ENCODE measurements around the gene FAM222B.
"Not testable (repeated sequence)": the region's sequence is repeated elsewhere in the genome, so short reads cannot be mapped to it uniquely, and the experiment has no call there.

Gene FAM222B, protein sequence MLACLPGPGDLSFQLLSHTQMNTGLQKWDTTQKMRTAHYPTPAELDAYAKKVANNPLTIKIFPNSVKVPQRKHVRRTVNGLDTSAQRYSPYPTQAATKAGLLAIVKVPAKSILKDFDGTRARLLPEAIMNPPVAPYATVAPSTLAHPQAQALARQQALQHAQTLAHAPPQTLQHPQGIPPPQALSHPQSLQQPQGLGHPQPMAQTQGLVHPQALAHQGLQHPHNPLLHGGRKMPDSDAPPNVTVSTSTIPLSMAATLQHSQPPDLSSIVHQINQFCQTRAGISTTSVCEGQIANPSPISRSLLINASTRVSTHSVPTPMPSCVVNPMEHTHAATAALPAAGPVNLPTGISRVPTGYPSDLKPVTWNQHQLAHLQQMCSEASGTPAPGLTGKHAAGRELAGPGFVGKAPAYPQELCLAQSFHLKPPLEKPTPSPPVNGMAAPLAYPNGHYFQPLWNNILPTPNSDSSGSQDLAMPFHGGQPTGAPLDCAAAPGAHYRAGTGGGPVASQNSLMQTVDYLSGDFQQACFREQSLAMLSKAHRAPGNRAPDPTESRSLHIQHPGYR

DNA sequence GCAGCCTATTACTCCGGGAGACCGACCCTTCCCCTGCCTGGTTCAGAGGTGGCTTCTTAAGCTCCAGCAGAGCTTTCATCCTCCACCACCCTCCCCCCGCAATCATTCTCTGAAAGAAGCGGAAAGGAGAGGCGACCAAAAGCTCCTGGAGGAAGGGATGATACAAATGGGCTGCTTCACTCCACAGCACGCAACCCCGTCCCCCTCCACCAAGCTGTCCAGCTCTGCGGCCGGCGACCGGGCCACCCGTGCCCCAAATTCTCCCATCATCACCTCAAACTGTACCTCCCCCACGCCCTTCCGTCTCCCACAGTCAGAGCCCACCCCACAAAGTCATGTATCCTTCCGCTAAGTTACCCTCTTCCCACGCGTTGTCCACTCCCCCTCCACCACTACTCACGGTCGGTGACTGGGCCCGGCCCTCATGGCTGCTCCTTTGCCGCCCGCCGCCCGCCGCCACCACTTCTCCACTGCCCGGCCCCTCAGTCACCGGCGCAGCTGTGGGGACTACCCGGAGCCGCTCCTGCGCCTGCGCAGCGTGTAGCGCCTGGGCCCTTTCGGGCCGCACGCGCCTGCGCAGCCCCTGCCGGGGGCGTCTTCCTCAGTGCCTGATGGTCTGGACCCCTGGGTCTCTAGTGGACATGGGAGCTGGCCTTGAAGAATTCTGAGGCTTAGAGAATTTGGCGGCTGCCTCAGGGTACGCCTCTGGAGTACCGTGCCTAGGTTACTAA is at the start of gene FAM222B:
TSS of gene FAM222B (minus strand) at position 509 of the 731 bp plus-strand sequence. CDS start 76,123 bp downstream, outside the sequence.
- FAIRE-seq (peak; percentile 63), DNase-seq (ENCODE audit: insufficient read length, low spot score) (peak; percentile 98)

DNA sequence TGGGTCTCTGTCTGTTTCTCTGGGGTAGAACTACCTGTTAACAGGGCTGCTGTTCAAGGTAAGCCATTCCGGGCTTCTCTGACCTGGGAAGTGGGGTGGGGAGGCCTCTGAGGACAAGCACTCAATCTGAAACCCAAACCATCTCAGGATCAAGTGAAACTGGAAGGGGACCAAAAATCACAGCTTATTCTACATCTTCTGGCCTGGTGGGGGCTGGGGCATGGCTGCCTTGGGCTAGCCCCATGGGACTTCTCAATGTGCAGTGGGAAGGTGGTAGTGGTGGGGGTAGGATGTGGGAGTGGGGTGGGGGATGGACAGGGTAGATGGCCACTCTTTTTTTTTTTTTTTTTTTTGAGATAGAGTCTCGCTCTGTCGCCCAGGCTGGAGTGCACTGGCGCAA is 49.4 kb upstream of the FAM222B start:
- DNase-seq (ENCODE audit: insufficient read length, low spot score) = peak; percentile 56
- peak; percentile 76 for FAIRE-seq

DNA sequence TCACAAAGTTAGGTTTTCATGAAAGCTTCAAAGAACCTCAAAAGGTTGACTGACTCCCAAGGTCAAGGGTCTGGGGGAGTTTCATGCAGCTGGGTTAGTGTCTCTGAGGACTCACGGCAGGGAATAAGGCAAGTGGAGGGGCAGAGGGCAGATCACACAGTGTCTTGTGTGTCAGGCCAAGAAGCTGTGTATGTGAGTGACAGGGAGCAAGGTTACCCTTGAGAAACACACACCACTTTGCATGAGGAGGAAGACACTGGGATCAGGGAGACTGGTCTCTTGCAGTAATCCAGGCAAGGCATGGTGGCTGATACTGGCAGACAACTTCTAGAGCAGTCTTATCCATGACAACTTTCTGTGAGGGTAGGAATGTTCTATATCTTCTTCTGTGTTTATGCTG is 48.6 kb upstream of the FAM222B start:
- peak; percentile 66 for FAIRE-seq
- DNase-seq (ENCODE audit: insufficient read length, low spot score) = no peak

DNA sequence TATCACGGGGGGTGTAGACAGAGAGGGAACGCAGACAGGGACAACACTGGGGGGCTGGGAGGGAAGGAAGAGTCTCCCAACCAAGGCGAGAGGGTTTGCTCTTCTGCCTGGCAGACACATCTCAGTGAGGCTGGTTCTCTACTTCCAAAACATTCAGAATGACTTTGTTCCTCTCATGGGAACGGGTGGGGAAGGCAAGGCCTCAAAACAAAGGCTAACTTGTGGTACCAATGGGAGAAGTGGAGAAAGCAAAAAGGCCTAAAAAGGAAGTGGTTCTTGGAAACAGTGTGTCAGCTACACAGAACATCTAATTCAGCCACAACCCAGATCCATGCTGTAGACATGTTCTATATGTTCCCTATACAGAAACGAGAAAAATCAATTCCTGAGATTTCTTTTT is 47.4 kb upstream of the FAM222B start:
- FAIRE-seq = no peak

DNA sequence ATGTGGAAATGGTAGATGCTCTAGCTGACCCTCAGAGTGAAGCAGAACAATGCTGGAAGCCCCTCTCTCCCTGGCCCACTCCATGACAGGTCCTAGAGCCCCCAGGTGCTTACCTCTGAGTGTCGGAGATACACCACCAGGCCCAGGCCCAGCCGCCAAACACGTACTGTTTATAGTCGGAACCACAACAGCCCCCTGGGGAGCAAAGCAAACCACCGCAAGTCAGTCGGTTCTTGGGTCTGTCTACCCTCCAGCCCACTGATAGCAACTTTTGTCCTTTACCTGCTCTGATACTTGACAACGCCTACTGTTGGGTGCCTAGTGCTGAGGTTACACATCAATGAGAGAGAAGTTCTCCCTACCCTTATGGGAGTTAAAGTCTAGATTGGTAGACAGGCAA is 46.2 kb upstream of the FAM222B start:
- DNase-seq (ENCODE audit: insufficient read length, low spot score) (no peak), FAIRE-seq (no peak)

More for the DNA sequence above, 47.4 kb upstream of the FAM222B start:
- DNase-seq (ENCODE audit: insufficient read length, low spot score) = no peak

DNA sequence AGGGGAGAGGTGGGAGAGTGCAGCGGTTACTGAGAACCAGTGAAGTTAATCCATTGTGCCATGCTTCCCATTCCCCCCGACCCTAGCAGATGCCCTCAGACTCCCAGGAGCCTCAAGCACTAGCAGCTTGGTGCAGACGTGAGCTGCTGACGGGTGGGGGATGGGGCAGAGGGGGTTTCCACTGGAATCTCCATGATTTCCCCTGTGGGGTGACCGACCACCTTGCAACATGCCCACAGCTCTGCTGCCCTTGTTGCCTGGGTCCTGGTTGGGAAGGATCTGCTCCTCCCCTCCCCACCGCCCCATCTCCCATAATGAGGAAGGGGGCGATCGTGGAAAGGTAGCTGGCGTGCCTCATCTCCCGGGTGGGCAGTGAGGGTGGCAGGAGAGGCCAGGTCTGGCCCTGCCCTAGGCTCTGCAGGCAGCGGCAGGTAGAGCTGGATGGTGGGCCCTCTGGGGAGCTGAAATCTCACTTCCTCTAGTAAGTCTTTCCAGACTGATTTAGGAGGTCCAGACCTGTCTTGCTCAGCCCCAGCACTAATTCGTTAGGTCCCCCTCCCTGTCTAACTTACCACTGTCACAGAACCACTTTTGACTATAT is 45.4 kb upstream of the FAM222B start:
- DNase-seq (ENCODE audit: insufficient read length, low spot score) (no peak), FAIRE-seq (peak; percentile 39)

DNA sequence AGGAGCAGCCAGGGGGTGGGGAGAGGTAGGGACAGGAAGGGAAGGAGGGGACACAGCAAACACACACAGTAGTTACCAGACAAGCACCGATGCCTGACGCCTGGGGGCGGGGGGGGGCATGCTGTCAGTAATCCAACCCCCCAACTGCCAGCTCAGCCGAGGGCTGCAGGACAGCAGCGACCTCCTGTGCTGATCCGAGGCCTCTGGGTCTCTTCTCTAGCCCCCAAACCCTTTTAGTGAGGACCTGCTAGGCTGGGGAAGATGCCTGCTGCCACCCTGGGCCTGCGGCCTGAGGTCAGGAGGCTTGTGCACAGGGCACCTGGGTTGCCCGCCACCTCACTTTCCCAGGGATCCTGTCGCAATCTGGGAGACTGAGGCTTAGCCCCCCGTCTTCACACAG is 43.4 kb upstream of the FAM222B start:
- DNase-seq (ENCODE audit: insufficient read length, low spot score) (no peak), FAIRE-seq (no peak)

DNA sequence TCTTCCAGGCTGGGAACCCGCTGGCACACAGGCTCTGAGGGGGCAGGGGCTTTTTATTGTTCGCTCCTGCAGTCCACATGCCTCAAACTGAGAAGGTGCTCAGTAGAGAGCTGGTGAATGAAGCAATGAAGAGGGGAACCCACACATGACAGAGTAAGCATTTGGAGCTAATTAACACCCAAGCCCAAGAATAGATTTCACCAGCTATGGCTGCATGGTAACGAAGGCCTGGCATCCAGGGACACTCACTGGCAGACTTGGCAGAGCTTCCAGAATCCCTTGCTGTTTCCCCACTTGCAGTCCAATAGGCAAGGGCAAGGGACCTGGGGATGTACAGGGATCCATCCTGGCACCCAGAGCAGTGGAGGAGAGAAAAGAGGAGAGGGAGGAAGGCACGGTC is 42.8 kb upstream of the FAM222B start:
- FAIRE-seq = no peak
- DNase-seq (ENCODE audit: insufficient read length, low spot score) = no peak

DNA sequence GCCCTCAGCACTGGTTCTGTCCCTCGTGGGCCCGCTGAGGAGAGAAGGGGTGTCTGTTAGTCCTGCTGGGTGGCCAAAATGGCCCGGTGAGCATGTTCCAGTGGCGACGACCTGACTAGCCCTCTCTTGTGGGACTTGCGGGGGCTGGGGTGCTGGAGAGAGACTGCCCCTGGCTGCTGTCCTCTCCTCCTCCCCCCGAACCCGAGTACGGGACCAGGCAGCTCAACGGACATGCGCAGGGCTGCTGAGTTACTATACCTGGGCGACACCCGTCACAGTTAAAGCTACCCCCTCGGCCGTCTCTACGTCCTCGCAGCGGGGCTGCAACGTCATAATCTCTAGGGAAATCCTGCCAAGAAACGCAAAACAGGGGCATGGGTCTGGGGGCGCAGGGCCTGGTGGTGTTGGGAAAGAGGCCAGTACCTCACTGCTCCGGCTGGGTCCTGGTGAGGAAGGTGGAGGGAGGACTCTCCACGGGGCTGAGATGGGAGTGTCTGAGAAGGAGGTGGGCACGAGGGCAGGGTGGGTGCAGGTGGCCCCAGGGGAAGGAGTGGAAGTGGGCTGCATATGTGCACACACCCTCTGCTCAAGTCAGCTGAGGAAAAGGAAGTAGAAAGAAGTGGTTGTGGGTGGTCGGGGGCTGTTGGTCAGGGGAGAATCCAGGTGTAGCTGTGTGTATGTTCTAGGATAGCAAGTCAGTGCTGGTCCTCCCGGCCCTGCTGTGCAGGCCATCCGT is 41.5 kb upstream of the FAM222B start:
- DNase-seq (ENCODE audit: insufficient read length, low spot score) (no peak), FAIRE-seq (no peak)

DNA sequence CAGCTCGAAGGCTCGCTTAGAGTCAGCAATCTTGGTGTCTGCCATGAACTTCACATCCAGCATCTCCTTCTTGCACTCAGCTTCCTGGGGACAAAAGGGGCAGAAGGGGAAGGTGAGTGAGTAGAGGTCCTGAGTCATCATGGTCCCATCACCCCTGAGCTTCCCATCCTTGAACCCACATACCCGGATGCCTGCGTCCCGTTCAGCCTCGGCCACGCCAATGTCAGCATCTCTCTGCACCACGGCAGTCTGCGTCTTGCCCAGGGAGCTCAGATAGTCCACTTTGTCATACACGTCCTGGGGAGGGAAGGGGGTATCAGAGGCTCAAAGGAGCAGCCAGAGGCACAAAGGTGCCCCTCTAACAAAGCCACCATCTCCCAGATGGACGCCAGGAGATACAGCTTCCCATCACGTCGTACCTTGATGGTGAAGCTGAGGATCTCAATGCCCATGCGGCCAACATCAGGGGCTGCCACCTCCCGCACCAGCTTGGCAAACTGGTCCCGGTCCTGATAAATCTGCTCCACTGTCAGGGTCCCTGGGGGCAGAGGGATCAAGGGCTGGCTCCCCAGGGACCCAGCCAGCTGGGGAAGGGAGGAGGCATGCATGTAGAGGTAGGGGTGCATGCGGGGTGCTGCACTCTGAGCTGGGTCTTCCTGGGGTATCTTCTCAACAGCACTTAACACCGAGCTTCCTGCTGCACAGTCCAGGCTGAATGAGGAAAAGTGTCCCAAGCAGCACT is 39.7 kb upstream of the FAM222B start:
- no peak for FAIRE-seq
- DNase-seq (ENCODE audit: insufficient read length, low spot score) = no peak

DNA sequence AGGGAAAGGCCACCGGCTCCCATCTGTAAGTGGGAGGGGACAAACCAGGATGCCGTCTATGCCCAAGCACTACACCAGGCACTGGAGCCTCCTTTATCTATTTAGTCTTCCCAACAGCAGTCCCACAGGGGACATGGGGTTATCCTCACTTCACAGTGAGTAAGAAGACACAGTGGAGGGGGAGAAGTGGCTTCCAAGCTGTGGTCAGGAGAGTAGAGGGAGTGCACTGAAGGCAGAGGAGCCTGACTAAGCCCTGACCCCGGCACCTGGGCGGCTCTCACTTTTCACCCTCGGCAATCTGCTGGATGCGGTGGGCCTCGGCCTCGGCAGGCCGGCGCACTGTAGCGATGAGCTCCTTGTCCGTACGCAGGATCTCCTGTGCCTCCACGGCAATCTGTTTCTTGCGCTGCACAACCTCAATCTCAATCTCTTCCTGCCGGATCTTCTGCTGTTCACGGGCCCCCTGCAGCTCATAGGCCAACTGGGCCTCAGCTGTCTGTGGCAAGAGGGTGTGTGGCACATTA is 39.0 kb upstream of the FAM222B start:
- FAIRE-seq = no peak
- no peak for DNase-seq (ENCODE audit: insufficient read length, low spot score)

DNA sequence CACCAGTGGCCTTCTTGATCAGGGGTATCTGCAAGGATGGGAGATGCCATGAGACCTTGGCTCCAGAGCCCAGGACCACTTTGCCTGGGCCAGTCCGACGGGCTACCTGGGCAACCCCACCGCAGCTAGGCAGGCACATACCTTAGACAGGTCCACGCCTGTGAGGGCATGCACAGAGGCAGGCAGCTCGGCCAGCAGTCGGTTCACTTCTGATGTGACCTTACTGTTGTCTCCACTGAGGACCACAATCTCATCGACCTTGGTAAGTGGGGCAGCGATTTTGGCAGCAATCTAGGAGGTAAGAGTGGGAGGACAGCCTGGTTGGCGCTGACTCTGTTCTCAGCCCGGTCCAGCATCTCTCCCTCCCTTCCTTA is 38.0 kb upstream of the FAM222B start:
- FAIRE-seq (no peak), DNase-seq (ENCODE audit: insufficient read length, low spot score) (no peak)

DNA sequence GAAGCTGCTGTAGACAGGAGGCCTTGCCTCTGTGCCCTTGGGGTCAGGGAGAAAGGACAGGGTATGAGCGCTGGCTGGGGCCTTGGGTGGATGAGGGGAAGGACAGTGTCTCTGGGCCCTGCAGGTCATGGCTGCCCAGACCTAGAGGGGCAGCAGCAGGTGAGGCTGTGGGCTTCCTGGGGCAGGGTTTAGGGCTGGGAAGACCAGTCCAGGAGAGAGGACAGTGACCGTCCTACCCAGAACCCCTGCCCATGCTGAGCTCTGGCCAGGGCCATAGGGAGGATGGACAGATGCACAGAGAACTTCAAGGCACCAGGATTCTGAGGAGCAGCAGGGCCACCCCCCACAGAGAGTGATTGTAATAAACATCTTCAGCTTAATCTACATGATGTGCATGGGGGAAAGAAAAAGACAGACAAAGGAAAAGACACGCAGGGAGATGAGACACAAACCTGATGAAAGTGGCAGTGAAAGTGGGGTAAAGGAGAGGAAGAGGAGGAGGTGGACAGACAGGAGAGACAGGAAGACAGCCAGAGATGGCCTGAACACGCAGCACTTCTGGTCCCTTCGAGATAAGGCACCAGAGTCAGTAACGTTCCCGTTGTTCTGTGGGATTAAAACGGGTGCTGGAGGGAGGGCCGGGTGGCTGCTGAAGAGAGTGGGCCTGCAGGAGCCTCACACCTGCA is 37.4 kb upstream of the FAM222B start:
- DNase-seq (ENCODE audit: insufficient read length, low spot score) (no peak), FAIRE-seq (no peak)

DNA sequence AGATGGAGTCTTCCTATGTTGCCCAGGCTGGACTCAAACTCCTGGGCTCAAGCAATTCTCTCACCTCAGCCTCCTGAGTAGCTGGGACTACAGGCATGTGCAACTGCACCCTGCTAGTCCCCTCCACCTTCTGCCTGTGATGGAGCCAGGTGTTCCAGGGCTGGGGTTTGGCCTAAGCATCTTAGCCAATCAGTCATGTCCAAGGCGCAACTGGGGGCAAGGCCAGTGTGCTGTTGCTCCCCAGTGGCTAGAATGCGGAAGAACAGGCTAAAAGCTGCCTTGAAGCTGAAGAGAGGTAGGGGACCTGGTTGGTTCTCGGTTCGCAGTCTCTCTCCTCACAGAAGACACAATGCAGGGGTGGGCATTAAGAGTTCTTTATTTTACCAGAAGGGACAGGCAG is 36.4 kb upstream of the FAM222B start:
- FAIRE-seq (no peak), DNase-seq (ENCODE audit: insufficient read length, low spot score) (no peak)

DNA sequence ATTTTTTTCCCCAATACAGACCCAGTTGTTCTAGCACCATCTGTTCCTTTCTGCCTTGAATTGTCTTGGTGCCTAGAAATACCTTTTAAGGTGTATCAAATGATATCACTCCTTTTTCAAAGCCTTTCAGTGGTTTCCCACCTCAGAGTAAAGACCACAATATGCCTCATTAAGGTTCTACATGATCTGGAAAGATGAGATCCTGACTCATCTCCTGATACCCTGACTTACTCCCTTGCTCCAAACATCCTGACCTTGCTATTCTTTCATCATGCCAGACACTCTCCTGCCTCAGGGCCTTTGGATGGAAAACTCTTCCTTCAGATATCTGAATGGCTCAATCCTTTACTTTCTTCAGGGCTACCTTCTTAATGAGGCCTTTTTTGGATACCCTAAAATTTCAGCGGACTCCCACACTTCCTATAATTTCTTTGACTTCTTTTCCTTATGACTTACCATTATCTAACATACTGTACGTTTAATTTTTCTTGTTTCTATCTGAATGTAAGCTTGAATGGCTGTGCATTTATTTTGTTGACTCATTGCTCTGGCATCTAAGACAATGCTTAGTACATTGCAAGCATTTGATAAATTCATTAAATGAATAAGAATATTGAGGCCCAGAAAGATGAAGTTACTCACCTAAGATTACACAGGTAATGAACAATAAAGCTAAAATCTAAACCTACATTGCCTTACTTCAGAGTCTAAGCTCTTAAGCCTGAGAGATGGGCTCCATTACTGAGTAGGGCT is 35.7 kb upstream of the FAM222B start:
- no peak for DNase-seq (ENCODE audit: insufficient read length, low spot score)
- FAIRE-seq = no peak

DNA sequence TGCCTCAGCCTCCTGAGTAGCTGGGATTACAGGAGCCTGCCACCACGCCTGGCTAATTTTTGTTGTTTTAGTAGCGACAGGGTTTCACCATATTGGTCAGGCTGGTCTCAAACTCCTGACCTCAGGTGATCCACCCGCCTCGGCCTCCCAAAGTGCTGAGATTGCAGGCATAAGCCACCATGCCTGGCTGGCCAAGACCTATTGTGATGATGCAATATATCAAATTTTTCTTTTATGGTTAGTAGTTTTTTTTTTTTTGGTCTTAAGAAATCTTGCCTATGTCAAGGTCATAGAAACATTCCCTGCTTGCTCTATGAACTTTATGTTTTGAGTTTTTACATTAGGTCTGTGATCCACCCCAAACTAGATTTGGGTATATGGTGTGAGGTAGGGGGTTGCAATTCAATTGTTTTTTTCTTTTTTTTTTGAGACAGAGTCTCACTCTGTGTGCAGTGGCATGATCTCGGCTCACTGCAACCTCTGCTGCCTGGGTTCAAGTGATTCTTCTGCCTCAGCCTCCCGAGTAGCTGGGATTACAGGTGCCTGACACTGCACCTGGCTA is 34.6 kb upstream of the FAM222B start:
- FAIRE-seq; DNase-seq (ENCODE audit: insufficient read length, low spot score): not testable (repeated sequence)

DNA sequence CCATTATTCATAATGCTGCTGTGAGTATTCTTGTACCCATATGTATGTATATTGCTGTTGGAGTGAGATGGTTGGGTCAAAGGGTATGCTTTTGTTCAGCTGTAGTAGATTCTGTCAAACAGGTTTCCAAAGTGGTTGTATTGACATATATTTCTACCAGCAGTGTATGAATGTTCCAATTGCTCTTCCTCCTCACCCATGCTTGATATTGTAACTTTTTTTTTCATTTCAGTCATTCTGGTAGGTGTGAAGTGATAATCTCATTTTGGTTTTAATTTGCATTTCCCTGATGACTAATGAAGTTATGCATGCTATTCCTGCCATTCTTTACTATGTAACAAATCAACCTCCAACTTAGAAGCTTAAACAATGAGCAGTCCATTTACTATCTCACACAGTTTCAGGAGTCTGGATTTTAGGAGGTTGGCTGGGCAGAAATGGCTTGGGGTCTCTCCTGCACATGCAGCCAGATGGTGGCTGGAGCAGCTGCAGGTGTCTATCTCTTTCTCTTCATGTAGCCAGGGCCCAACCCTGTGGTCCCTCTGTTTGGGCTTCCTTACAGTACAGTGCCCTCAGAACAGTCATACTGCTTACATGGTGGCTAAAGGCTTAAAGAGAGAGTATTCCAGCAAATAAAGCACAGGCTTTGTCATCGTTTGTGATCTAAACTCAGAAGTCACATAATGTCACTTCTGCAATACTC is 33.4 kb upstream of the FAM222B start:
- FAIRE-seq (no peak), DNase-seq (ENCODE audit: insufficient read length, low spot score) (no peak)

DNA sequence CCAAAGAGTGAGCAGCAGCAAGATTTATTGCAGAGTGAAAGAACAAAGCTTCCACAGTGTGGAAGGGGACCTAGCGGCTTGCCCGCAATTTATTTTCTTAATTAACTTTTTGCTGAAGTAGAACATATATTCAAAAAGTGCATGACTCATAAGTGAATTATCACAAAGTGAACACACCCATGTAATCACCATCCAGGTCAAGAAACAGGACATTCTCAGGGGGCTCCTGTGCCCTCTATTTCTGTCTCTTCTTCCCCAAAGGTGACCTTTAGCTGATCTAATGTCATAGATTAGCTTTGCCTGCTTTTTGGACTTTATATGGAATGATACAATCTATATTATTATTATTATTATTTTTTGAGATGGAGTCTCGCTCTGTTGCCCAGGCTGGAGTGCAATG is 32.2 kb upstream of the FAM222B start:
- DNase-seq (ENCODE audit: insufficient read length, low spot score) (no peak), FAIRE-seq (no peak)

Data from GM19239 (cell line).